Neural progenitor cell (in vitro differentiated cells): ENCODE results near the gene KIR3DL3.

Experiments used
- EZH2 ChIP-seq: fragments of 200-600 bp; sonication (generic); IDR thresholded peaks from 2 replicates; pipeline ENCODE4 v1.6.1; 2017; ENCODE audit warnings: antibody characterized with exemption, mild to moderate bottlenecking, moderate library complexity
- EZH2phosphoT487 ChIP-seq: fragments of 200-600 bp; sonication (generic); IDR thresholded peaks from 2 replicates; pipeline ENCODE4 v1.6.1; 2017; ENCODE audit warnings: antibody characterized with exemption
- TF ChIP-seq, protein P1 (sequence below): fragments of 200-600 bp; sonication (generic); IDR thresholded peaks from 2 replicates; pipeline ENCODE4 v1.5.1; 2017; ENCODE audit warnings: antibody characterized with exemption, mild to moderate bottlenecking

DNA sequence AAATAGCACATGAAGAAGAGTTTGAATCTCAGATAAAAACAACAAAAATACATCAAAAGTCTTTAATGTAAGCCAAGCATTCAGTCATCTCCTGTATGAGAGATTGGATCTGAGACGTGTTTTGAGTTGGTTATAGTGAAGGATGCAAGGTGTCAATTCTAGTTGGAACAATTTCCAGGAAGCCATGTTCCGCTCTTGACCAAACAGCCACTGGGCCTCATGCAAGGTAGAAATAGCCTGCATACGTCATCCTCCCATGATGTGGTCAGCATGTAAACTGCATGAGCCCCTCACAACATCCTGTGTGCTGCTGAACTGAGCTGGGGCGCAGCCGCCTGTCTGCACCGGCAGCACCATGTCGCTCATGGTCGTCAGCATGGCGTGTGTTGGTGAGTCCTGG lies at the start of gene KIR3DL3:
- TF ChIP-seq, protein P1, sequence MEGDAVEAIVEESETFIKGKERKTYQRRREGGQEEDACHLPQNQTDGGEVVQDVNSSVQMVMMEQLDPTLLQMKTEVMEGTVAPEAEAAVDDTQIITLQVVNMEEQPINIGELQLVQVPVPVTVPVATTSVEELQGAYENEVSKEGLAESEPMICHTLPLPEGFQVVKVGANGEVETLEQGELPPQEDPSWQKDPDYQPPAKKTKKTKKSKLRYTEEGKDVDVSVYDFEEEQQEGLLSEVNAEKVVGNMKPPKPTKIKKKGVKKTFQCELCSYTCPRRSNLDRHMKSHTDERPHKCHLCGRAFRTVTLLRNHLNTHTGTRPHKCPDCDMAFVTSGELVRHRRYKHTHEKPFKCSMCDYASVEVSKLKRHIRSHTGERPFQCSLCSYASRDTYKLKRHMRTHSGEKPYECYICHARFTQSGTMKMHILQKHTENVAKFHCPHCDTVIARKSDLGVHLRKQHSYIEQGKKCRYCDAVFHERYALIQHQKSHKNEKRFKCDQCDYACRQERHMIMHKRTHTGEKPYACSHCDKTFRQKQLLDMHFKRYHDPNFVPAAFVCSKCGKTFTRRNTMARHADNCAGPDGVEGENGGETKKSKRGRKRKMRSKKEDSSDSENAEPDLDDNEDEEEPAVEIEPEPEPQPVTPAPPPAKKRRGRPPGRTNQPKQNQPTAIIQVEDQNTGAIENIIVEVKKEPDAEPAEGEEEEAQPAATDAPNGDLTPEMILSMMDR = no peak
- no peak for TF ChIP-seq EZH2
- no peak for TF ChIP-seq EZH2phosphoT487
